ENCODE data around the gene BOD1L1. TPM values are rescaled to one million over a fixed set of nuclear protein-coding genes. Genes with fewer than 3 reads are reported as not detected.

BOD1L1 gene
- 32.7 TPM for polyA plus RNA-seq (ENCODE audit: insufficient read length)

DNA sequence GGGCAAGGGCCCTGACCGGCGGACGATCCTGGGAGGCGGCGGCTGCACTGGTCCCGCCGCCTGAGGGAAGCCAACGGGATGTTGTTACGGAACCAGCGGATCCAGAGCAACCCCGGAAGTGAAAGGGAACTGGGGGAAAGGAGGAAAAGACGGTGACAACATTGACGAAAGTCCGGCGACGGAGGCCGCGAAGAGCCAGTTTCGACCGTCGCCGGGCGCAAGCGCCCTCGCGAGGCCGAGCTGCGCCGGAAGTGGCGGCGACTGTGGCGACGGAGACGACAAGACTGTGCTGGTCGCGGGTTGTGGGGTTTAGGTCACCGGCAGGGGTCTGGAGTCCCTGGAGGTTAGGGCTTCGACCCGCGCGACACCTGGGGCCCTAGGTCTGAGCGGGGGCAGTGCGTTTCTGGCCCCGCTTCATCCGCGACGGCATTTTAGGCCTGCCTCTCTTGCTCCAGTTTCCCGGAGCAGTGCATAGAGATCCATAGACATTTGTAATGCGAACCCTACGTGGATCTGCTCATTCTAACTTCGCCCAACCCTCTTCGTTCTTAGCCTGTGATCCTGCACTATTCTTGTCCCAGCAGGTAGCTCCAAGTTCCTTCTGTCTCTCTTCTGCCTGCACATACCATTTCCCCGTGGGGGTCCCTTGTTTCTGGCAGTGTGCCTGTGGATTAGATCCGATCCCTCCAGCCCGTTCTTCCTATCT is at the start of gene BOD1L1:
Gene BOD1L1 (minus strand): TSS at position 120 of the 706 bp plus-strand sequence. CDS start 138 bp downstream, outside the sequence.
- peak; percentile 89 for DNase-seq (ENCODE audit: low read depth)

DNA sequence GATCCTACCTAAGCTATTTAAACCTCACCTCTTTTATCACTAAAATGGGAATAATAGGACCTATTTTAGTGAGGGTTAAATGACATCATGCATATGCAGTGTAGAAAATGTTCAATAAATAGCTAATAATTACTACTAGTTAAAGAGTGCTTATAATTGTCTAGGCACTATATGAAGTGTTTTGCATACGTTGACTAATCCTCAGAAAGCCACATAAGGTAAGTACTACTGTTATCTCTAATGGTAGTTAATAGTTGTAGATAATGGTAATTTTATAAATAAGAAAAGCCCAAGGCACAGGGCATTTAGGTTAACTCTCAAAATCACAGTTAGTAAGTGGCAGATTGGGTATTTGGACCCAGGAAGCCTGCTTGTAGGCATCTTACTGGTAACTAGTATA is 47.4 kb upstream of the BOD1L1 start:
- DNase-seq (ENCODE audit: low read depth), result no peak

DNA sequence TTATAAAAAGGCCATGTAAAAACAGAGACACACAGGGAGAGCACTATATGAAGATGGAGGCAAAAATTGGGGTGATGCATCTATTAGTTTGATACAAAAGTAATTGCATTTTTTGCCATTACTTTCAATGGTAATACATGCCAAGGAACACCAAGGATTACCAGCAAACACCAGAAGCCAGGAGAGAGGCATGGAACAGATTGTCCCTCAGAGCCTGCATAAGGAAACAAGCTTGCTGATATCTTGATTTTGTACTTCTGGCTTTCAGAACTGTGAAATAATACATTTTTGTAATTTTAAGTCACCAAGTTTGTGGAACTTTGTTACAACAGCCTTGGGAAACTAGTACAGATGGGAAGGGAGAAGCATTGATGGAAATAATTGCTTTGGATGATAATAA is 45.6 kb upstream of the BOD1L1 start:
- no peak for DNase-seq (ENCODE audit: low read depth)

DNA sequence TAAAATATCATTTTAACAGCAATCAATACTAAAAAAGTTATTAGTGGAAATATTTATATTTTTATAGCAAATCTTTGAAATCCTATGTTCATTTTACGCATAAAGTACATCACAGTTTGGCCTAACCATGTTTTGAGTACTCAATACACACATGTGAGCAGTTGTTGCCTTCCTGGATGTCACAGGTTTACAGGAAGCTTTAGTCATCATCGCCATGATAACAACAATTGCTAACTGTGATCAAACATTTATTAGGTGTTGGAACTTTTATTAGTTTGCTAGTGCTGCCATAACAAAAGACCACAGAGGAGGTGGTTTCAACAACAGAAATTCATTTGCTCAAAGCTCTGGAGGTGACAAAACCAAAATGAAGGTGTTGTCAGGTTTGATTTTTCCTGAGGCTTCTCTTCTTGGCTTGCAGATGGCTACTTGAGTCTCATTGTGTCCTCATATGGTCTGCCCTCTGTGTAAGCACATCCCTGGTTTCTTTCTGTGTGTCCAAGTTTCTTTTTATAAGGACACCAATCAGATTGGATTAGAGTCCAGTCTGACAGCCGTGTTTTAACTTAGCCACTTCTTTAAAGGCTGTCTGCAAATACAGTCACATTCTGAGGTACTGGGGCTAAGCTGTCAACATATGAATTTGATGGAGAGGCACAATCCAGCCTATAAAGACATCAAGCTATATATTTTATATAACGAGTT is 43.1 kb upstream of the BOD1L1 start:
- DNase-seq (ENCODE audit: low read depth), result no peak

DNA sequence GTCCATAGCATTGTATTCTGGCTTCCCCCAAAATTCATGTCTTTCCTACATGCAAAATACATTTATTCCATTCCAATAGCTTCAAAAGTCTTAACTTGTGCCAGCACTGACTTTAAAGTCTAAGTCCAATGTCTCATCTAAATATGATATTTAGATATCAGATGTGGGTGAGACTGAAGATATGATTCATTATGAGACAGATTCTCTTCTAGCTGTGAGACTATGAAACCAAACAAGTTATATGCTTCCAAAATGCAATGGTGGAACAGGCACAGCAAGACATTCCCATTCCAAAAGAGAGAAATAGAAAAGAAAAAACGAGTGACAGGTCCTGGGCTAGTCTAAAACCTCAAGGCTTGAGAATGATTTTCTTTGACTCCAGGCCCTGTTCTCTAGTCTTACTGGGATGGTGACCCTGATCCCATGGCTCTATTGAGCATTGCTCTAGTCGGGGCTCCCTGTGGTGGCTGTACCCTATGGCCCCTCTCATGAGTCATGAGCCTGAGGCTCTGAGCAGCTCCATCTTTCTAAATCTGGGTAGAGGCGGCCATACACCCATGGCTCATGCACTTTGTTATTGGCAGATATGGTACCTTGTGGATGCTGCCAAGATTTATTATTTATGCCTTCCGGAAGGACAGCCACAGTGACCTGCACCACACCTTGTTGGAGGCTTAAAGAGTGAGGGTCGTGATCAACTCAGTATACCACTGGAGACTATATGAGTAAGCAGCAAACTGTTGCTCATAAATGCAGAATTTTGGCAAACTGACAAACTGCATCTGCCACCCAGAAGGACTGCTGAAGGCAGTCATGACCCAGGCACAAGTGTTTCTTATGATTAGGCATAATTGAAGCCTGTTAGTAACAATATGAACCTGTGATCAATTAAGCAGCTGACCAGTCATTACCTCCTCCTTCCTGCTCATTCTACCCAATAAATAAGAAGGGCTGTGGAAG is 38.5 kb upstream of the BOD1L1 start:
- no peak for DNase-seq (ENCODE audit: low read depth)

DNA sequence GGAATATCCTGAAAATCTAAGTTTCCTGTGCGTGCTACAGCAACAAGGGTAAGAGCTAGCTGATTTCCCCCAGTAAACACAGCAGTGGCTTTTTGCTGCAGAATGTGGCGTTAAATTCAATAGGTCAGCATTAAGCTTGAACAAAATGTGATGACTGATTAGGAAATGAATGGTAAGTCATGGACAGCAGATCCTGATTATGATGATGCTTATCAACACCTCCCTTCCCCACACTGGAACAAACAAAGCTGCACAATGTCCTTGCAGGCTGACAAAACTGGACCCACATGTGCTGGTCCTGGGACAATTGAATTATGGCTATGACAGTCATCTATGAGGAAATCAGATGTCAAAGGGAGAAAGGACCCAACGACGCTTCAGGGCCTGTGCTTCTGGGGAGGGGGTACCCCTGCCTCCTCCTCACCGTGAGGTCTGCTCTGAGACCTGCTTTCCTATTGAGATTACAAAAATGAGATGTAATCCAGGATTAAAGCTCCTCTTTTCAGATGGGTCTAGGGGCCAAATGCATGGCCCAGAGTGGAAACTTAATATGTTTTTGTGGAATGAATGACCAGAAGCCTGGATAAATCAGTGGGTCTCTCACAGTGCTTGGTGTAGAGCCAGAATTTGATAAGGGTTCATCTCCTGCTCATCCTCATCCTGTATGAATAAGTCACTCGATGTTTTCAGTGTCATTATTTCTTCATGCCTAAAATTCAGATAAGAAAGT is 32.0 kb upstream of the BOD1L1 start:
- DNase-seq (ENCODE audit: low read depth), result no peak

DNA sequence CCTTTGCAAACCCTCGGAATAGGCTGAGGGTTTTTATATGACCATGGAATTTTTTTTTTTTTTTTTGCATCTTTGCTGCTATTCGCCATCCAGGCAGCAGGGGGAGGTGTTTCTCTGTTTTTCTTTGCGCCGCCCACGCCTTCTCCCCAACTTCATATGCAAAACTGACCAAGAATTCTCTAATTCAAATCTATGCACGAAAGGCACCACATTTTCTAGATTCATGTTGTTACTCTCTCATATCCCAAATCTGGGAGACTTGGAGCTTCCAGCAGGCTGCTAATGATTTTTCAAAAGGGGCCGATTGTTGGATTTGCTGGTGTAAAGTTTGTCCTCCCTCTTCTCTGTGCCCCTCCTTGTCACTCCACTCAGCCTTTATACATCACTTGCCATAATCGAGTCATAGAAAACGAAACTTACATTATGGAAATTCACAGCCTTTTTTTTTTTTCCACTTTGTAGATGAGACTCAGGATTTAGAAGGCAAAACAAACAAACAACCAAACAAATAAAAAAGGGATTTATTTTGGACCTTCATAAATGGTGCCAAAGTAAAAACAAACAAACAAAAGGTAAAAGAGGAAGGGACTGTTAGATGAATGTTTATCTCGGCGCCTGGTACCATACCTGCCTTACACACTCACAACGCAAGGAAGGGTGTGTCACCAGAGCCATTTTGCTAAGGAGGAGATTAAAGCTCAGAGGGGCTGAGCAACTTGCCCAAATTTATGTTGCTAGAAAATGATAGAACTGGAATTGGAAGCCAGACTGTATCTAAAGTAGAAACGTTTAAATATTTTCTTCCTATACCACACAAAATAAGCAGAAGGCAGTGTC is 29.3 kb upstream of the BOD1L1 start:
- peak; percentile 25 for DNase-seq (ENCODE audit: low read depth)

DNA sequence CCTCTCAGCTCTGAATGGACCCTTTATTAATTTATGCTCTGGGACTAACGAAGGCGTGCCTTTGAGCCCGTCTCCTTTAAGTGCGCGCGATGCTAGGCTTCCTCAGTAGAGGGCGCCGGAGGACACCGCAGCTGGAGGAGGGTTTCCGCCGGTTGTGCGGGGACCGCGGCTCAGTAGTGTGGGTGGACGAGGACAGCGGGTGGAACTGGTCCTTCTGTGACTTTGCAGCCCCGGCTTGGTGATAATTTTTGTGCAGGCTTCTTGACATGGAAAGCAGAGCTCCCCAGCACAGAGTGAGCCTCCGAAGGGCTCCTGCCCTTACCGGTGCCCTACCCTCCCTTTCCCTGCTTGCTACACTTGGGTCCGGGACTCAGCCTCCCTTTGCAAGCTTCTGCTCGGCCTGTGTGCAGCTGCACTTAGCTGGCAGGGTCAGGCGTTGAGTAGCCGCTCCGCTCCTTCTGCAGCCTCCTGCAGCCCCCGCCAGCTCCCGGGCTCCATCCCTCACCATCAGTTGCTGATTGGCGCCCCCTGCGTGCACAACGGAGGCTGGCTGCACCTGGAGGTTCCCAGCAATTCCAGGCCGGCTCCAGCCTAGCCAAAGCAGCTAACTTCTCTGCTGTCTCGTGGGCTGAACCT is 26.8 kb upstream of the BOD1L1 start:
- no peak for DNase-seq (ENCODE audit: low read depth)

DNA sequence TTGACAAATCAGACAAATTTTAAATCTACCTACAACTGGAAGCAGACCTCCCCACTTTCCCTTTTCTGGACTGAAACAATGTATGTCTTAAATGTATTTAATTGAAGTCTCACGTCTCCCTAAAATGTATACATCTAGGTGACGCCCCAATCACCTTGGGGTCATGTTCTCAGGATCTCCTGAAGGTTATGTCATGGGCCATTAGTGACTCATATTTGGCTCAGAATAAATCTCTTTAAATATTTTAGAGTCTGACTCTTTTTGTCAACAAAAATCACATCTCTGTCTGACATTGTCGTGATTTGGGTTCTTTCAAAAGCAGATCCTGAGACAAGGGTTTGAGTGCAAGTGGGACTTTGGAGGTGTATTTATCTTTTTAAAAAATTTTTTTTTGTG is 26.2 kb upstream of the BOD1L1 start:
- DNase-seq (ENCODE audit: low read depth), result no peak

DNA sequence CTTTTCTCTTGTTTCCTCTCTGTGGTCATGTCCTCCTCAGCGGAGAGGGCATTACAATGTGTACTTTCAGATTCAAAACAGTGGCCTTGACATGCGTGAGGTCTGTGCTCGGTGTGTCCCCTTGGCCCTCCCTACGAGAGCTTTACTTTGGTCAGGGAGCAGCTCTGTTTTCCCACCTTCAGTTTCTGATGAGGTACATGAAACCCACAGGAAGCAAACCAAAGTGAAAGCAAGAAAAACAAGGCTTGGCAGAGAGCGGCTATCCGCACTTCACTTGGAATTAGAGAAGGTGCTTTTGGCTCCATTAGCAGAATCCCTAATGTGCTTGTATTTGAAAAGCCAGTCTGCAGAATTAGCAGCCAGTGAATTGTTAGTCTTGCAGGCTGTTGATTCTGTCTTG is 19.5 kb upstream of the BOD1L1 start:
- no peak for DNase-seq (ENCODE audit: low read depth)

DNA sequence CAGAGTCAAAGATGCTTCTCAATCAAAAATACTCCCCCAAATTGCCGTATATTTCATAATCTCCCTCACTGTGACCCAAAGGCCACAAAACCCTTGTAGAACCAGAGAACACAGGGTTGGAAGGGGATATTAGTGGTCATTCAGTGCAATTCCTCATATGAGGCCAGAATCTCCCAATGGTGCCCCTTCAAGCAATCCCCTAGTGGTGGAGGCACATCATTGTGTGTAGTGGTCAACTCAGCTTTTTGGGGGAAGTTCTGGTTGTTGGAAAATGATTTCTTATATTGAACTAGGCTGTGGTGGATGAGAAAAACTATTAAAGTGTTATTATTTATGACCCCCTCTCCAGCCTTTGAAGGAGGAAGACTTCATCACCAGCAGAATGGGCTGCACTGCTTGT is 17.6 kb upstream of the BOD1L1 start:
- no peak for DNase-seq (ENCODE audit: low read depth)

DNA sequence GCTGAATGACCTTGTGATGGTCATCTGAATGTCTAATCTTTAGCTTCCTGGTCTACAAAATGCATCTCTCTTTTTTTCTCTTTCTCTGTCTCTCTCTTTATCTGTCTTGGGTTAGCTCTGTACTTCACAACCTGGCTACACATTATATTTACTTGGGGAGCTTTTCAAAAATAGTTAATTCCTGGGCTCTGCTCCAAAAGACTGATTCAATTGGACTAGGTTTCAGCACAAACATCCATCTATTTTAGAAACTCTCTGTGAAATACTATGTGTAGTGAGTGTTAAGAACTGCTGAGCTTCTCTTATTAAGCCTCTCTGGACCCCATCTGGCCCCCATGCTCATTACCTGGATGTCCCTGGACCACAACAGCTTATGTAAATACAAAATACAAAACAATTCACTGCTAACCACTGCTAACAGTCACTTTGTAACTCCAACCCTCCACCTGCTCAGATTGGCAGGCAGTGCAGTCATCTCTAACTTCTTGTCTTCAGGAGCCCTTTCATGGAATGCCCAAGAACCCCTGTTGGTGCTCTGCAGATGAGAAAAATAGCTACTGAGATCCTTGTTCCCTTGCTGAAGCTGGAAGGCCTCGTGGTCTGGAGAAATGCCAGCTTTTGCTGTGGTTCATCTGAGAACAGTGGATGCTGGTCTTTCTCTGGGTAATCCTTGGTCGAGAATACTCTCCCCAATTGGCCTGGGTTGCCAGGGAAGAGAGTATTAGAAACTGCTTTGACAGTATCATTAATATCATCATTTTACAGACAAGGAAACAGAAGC is 14.8 kb upstream of the BOD1L1 start:
- DNase-seq (ENCODE audit: low read depth), result no peak

DNA sequence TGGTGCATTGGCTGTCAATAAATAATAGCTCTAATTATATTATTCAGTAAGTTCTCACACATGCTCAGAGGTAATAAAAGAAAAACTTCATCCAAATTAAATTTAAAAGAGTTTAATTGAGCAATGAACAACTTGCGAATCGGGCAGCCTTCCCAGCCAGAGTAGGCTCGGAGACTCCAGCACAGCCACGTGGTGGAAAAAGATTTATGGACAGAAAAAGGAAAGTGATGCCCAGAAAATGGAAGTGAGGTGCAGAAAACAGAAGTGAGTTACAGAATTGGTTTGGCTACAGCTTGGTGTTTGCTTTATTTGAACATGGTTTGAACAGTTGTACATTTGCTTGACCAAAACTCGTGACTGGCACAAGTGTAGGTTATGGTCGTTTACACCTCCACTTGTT is 13.6 kb upstream of the BOD1L1 start:
- DNase-seq (ENCODE audit: low read depth), result no peak

DNA sequence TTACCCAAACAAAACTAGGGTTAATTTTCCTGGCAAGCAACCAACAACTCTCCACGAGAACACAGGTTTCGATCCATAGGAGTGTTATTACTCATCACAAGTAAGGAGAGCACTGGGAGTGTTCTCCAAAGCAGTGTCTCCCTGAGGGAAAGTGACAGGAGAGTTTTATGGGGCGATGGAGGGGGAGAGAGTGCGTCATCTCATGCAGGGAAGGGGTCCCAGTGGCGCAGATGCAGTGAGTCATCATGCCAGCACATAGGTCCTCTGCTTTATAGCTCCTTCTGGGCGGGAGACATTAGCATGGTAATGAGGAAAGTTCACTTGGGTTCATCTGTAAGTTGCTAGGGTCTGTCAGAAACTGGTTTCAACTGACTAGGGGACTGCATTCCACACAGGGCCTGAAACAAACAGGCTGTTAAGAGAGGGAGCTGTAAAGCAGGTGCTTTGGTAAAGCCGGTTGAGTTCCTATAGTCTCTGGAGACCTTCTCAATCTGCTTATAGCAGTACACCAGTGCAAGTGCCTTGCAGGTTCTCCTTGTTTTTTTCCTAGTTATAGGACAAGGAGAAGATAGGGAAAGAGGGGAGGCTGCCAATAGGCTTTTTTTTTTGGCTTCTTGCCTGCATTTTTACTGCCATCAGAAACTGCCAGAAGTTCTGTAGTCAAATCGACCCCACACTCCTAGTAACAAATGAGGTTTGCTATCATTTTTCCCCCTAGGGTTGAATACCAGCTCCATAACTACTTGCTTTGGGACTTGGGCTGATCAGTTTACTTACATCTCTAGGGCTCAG is 12.8 kb upstream of the BOD1L1 start:
- DNase-seq (ENCODE audit: low read depth), result no peak

DNA sequence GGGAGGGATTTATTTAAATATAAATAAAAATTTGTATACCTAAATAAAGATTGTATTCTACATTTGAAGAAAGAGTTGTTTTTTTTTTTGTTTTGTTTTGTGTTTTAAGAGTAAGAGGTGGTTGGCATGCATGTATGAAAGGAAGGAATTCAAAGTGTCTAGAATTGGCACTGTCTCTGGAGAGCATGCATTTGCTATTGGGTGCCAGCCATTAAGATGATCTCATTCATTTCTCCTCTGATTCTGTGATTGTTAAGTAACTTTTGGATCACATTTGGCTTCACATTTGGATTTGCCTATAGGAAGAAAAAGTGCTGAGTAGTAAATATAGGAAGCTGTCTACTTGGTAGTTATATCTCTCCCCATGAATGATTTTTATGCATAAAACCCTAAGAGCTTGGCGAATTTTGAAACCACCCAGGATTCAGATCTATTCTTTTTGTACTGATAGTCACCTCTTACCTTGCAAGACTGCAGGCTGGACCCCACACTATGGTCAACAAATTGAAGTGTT is 7.8 kb upstream of the BOD1L1 start:
- DNase-seq (ENCODE audit: low read depth), result no peak

DNA sequence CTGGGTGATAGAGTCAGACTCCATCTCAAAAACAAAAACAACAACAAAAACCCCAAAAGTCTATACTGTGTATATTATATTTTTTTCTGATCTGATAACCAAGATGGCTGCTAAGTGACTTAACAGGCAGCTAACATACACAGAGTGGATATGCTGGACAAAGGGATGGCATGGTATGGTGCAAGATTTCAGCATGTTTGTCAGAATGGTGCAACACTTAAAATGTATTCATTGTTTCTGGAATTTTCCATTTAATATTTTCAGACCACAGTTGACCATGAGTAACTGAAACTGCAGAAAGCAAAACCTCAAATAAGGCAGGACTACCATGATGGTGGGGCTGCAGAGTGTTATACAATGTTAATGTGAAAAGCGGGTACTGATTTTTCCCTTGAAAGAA is 6.1 kb upstream of the BOD1L1 start:
- no peak for DNase-seq (ENCODE audit: low read depth)

DNA sequence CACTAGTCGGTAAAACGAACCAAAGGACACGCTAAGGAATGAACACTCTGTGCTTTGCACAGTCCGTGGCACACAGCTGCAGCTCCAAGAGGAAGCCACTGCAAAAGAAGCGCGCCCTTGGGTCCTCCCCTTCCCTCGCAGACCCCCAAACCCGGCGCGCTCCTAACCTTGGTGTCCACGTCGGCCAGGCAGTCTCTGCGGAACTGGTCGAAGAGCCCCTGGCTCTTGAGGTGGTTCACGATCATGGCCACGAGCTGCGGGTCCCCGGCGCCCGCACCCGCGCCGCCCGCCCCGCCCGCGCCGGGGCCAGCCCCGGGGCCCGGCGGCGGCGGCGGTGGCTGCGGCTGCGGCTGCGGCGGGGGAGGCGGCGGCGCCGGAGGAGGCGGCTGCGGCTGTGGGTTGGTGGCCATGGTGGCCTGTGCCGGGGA is 333 bp downstream of the BOD1L1 start:
- no peak for DNase-seq (ENCODE audit: low read depth)

DNA sequence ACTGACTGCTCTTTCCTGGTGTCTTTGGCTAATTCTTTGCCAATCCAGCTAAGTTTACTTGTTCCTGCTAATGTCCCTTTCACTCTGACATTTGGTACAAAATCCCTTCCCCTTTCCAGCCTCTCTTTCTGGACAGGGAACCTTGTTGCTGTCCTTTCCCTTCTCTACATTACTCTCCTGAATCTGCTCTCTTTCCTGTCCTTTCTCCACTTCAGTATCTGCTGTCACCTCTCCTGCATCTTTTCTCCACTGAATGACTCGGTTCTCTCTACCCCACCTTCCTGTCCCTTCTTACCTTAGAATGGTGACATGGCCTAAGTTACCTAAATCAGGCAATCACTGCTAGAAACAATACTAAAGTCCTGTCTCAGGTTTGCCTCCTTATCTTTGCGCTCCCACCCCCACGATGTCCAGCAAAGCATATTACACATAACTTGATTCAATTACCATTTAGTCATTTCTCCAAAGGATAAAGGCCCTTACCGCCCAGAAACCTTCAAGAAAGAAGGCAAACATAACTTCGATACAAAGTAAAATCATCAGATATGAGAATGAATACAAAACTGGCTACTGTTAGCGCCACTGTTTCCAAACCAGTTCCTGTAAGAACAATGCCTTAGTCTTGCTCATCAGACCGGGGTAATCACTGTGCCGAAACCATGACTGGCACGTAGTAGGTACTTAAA is 890 bp downstream of the BOD1L1 start:
- DNase-seq (ENCODE audit: low read depth), result no peak

All from forelimb muscle (tissue), 1 donor.